NCI-H1105 (cell line): Measurements from ENCODE around the gene KRTDAP.

Experiments
- DNase-seq: peaks from one replicate; lab custom pipeline; 2025; lab: John Stamatoyannopoulos, UW

The KRTDAP gene

GRCh38 chr19:35512831-35513627, 22.8 kb upstream of the KRTDAP start:
- no peak for DNase-seq

DNA sequence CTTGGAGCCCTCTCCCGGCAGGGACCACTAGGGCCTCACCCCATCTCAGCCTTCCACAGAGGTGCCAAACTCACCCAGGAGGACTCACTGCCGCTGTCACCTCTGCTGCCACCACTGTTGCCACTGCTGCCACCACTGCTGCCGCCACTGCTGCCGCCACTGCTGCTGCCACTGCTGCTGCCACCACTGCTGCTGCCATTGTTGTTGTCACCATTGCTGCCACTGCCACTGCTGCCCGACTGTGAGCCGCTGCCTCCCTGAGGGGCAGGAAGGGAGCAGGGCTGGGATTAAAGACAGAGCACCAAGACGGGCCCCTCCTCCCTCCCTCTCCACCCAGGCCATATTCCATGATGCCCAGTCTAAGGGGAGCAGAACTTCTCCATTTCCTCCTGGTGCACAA, 21.1 kb upstream of the KRTDAP start:
- DNase-seq = no peak

DNA sequence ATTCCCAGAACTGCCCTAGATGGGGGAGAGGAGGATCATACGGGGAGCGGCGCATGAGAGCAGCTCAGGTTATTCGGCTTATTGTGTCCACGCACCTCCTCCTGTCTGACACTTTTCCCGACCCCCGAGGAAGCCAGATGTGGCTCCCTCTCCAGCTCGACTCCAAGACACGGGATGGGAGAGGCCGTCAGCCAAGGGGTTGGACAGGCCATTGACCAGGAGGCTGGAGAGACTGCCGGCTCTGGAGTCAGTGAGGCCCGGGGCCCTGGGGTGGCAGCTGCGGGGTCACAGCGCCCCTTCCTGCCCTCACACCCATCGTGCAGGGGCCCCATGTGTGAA, 20.3 kb upstream of the KRTDAP start:
- no peak for DNase-seq

DNA sequence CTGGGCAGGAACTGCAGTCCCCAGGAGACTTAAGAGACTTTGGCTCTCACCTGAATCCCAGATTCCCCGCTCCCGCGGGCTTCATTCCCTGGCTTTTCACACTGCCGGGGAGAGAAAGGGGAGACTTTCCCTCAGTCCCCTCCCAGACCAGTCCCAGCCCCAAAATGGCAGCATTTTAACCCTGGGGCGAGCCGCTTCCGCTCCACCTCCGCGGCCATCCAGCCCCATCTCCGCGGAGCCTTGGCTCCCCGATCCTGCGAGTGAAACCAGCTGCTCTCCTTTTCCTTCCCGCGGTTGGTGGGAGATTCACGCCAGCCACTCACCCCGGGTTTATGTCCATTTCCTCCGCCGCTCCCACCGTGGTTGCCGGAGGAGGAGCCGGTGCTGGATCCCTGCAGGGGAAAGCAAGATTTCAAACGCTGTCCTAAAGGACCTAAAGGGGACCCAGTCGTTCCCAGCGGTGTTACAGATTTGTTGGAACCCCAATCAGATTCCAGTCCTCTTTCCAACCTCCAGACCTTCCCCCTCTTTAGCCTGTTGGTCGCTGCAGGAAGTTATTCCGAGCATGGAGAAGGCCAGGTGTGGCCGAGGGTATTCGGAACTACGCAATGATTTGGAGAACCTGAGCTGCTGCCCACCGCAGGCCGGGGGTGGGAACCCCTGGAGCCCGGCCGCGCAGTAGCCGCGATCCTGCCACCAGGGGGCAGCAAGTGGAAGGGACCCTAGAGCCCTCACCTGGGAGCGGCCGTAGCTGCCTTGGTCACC, 19.8 kb upstream of the KRTDAP start:
- DNase-seq = peak; percentile 91

- peak; percentile 60 for DNase-seq
These were observed 18.9 kb upstream of the KRTDAP start for GRCh38 chr19:35509018-35509652.

- DNase-seq = no peak
These were observed 17.9 kb upstream of the KRTDAP start for GRCh38 chr19:35508129-35508528.

GRCh38 chr19:35507561-35507960, 17.3 kb upstream of the KRTDAP start:
- no peak for DNase-seq

DNA sequence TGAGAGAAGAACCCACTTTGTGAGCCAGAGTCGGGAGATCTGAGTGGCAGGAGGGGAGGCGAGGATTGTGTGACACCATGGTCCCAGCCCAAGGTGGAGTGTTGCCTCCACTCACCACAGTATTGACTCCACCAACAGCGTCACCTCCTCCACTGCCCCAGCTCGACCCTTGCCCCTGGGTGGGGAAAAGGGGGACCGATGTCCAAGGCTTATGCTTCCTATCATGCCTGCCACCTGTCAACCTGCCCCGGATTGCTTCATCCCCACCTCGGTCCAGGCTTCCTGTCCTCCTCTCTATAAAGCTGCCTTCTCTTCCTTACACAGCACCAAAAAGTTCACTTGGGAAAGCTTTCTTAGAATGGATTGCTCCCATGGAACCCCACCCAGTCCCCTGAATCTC, 15.7 kb upstream of the KRTDAP start:
- no peak for DNase-seq

DNA sequence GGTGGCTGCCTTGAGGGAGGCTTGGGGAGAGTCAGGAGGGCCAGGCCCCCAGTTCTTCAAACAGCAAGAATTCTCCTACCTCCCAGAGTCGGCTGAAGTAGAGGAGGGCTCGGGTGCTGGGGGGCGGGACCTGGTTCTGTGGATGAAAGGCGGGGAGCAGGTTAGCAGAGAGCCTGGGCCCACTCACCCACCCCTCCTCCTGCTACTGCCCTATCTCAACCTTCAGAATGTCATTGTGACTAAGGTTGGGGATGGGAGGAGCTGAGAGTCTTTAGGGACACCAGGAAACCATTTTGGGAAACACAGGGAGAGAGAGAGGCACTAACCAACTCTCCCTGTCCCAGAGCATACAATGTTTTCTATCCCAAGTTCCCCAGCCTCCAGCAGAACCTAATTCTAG, 12.5 kb upstream of the KRTDAP start:
- no peak for DNase-seq

GRCh38 chr19:35501684-35502083, 11.4 kb upstream of the KRTDAP start:
- DNase-seq = no peak

DNA sequence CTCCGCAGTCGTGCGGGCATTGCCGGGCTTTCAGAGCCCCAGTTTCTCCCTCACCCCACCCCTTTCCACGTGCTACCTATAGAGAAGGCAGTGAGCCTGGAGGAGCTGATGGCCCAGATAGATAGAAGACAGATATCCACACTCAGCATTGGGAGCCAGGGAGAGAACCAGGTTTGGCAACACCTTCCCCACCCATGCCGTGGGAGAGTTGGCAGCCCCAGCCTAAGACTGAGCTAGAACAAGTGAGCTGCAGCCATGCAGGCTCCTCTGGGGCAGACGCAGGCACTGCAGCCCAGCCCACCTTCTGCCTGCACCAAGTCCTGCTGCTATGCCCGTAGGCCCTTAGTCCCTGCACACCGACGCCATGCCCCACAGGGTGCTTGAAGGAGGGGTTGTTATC, 10.3 kb upstream of the KRTDAP start:
- DNase-seq = no peak

DNA sequence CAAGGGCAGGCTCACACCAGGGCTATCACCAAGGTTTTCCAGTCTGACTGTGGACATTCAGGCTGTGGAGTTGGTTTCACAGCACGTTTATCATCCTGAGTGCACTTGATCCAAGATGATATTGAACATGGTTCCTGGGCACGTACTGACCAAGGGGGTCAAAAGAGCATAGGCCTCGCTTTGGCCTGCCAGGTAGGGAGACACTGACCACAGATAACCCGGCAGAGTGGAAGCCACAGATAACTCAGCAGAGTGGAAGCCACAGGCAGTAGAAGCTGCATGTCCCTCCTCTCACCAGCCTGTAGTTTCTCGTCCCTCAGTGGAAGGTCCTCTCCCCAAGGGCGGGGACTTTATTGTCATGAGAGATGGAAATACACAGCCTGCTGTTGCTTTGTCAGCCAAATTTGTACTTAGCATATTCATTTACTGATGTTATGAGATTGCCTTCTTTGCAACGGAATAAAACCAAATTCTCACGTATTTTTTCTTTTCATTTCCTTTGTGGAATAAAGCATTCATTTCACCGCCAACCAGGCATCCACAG, 8.8 kb upstream of the KRTDAP start:
- DNase-seq = no peak

GRCh38 chr19:35498220-35498619, 8.0 kb upstream of the KRTDAP start:
- DNase-seq = no peak

- DNase-seq = no peak
These were observed 7.1 kb upstream of the KRTDAP start for GRCh38 chr19:35497406-35497805.

DNA sequence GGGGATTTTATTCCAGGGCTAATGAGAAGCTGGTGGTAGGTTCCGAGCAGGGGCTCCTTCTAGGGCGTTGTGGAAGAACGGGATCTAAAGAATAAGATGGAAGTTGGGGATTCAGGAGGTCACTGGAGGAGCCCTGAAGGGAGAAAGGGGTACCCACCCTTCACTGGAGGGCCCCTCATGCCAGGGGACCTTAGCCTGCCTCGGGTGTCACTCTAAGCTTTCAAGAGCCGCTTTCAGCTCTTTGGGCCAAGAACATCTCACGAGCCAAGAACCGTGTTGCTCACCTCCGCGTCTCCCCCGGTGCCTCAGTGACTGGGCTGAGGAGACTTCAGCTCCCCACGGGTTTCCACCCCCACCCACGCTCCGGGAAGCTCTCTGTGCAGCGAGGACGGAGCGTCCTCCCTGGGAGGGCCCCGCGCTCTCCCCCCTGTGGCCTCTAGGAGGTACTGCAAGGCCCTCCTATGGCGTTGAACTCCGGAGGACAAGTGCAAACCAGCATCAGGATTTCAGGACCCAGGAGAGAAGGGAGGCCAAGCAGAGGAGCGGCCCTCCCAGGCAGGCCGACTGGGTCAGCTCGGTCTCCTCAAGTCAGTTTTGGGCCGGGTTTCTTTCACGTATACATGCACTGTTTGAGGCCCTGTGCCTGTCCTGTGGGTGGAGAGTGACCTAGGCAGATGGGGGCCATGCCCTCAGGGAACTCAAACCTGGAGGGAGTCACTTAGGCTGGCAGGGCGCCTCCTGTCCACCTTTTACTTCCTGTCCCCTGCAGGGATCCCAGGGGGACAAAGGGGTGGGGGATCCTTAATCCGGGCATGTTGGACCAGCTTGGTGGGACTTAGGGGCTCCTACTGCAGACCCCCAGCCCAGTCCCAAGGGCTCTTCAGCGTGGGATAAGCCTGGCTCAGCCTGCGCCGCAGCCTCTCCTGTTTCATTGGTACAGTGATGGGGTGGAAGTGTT, 5.1 kb upstream of the KRTDAP start:
- peak; percentile 44 for DNase-seq

DNA sequence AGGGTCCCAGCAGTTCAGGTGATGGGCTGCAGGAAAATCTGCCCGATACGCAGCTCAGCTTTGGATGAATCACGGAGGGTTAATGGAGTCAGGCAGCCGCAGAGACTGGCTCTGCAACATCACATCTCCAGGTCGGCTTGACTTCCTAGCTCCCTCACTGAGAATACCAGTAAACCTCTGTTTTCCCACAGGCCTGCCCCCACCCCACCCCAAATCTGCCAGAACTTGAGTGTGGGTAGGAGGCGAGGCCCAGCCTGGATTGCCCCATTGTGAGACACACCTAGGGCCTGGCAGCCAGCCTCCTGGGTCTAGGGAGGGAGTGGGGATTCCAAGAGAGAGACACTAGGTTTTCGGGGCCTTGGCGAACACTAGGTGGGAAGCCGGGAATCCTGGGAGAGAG, 3.7 kb upstream of the KRTDAP start:
- DNase-seq = no peak

DNA sequence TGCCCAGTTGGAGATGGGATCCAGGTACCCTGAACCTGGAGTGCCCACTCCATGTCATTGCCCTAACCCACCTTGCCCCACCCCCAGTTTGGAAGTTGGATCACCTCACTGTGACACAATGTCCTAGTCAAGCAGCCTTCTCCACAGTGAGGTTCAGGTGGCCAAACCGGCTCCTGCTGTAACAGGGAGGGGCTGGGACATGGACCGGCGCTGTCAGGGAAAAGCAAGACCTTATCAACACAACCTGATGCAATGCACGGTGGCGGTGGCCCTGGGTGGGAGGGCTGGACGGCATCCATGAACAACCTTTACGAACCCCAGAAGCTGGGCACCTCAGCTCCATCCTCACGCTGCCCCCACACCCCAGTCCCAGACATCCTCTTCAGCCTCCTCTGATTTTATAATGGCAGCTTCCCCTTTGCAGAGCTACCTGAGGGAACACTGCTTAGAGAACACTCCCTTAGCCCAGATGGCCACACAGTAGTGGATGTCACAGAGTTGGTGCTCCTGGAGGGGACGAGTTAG, 1.6 kb upstream of the KRTDAP start:
- no peak for DNase-seq

- no peak for DNase-seq
These were observed 1.6 kb downstream of the KRTDAP start for GRCh38 chr19:35488677-35489076.

GRCh38 chr19:35487656-35488182, 2.5 kb downstream of the KRTDAP start:
- DNase-seq = no peak

DNA sequence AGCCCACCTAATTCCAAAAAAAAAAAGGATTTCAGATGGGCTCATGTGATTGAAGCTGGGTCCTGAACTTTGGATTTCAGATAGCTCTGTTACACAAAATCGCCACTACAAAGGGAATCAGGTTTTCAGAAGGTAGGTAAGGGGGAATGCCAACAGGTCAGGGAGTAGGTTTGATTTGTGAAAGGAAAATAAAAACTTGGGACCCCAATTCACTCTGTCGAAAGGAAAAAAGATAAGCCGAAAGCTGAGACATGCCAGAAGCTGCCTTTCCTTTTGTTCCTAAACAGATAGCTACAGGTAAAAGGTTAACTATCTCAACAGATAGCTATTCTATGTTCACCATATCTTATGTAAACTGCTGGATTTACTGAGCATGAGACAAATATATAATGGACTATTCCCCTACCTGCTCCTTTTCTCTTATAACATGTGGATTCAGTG, 4.0 kb downstream of the KRTDAP start:
- no peak for DNase-seq
